Mesenchymal stem cell (in vitro differentiated cells and primary cell): ENCODE measurements around the gene GABRD. TPM values are rescaled to one million over a fixed set of nuclear protein-coding genes. Genes with fewer than 3 reads are reported as not detected.

Experiments used
- DNase-seq: peaks from one replicate; pipeline ENCODE4 v3.0.0-alpha.2; 2013
- H2AFZ ChIP-seq: one replicate; pipeline ENCODE4 v1.6.1; 2013; ENCODE audit warnings: low read depth, mild to moderate bottlenecking, control low read depth, inconsistent platforms, low read length, moderate library complexity
- H2AK5ac ChIP-seq: 2 replicates; pipeline ENCODE4 v1.6.1; 2013; ENCODE audit warnings: low read length, moderate library complexity, mild to moderate bottlenecking, inconsistent platforms; ENCODE audit not compliant: severe bottlenecking
- H2BK120ac ChIP-seq: one replicate; pipeline ENCODE4 v1.6.1; 2013; ENCODE audit warnings: low read depth, mild to moderate bottlenecking, inconsistent platforms, low read length, moderate library complexity
- H2BK12ac ChIP-seq, 2 experiments: one replicate each; pipeline ENCODE4 v1.6.1; 2013; ENCODE audit warnings: inconsistent platforms in 2 of 2, low read length in 2 of 2, mild to moderate bottlenecking in 2 of 2, moderate library complexity in 2 of 2, control low read depth in 1 of 2
- H2BK15ac ChIP-seq: one replicate; pipeline ENCODE4 v1.6.1; 2013; ENCODE audit warnings: mild to moderate bottlenecking, low read depth, inconsistent platforms; ENCODE audit not compliant: poor library complexity, severe bottlenecking
- H2BK5ac ChIP-seq: 2 replicates; pipeline ENCODE4 v1.6.1; 2013; ENCODE audit warnings: low read depth, mild to moderate bottlenecking, low read length, control low read depth, inconsistent platforms; ENCODE audit not compliant: poor library complexity, severe bottlenecking
- H3K14ac ChIP-seq, 2 experiments: one replicate each; pipeline ENCODE4 v1.6.1; 2013; ENCODE audit warnings: inconsistent platforms in 2 of 2, low read length in 2 of 2, control low read depth in 1 of 2, mild to moderate bottlenecking in 1 of 2, moderate library complexity in 1 of 2
- H3K18ac ChIP-seq, 2 experiments: one replicate each; pipeline ENCODE4 v1.6.1; 2013; ENCODE audit warnings: inconsistent platforms in 2 of 2, low read length in 2 of 2, control low read depth in 1 of 2, low read depth in 1 of 2, mild to moderate bottlenecking in 1 of 2
- H3K23ac ChIP-seq, 2 experiments: one replicate each; pipeline ENCODE4 v1.6.1; 2013; ENCODE audit warnings: inconsistent platforms in 2 of 2, low read length in 2 of 2, mild to moderate bottlenecking in 2 of 2, moderate library complexity in 2 of 2, control low read depth in 1 of 2
- H3K27ac ChIP-seq: 2 replicates; pipeline ENCODE4 v1.5.1; 2013; ENCODE audit warnings: mild to moderate bottlenecking, moderate library complexity, low read length, control low read depth, inconsistent platforms; ENCODE audit not compliant: poor library complexity, severe bottlenecking
- H3K27me3 ChIP-seq, 2 experiments: 2 replicates each; pipeline versions ENCODE4 v1.6.1 to v1.7.0; 2013; ENCODE audit warnings: low read length in 2 of 2, mild to moderate bottlenecking in 2 of 2, moderate library complexity in 2 of 2, control low read depth in 1 of 2, inconsistent platforms in 1 of 2; ENCODE audit not compliant: control insufficient read depth in 1 of 2, insufficient read depth in 1 of 2
- H3K36me3 ChIP-seq, 2 experiments: 2 replicates each; pipeline versions ENCODE4 v1.6.1 to v1.7.0; 2013; ENCODE audit warnings: low read length in 2 of 2, control low read depth in 1 of 2, inconsistent platforms in 1 of 2, low read depth in 1 of 2, mild to moderate bottlenecking in 1 of 2; ENCODE audit not compliant: insufficient read depth in 2 of 2, control insufficient read depth in 1 of 2
- H3K4ac ChIP-seq, 2 experiments: one replicate each; pipeline ENCODE4 v1.6.1; 2013; ENCODE audit warnings: inconsistent platforms in 2 of 2, low read length in 2 of 2, mild to moderate bottlenecking in 2 of 2, moderate library complexity in 2 of 2, control low read depth in 1 of 2, low read depth in 1 of 2
- H3K4me1 ChIP-seq: 2 replicates; pipeline ENCODE4 v1.6.1; 2013; ENCODE audit warnings: low read depth, low read length, control low read depth; ENCODE audit not compliant: control insufficient read depth, insufficient read depth
- H3K4me2 ChIP-seq: 2 replicates; pipeline ENCODE4 v1.6.1; 2013; ENCODE audit warnings: low read length, mild to moderate bottlenecking, inconsistent platforms; ENCODE audit not compliant: poor library complexity, severe bottlenecking
- H3K4me3 ChIP-seq, 2 experiments: 2 replicates each; pipeline versions ENCODE4 v1.5.1 to v1.7.0; 2013; ENCODE audit warnings: low read length in 2 of 2, mild to moderate bottlenecking in 2 of 2, control low read depth in 1 of 2, low read depth in 1 of 2; ENCODE audit not compliant: insufficient read depth in 1 of 2
- H3K79me1 ChIP-seq: replicated peaks from 2 replicates; pipeline ENCODE4 v1.6.1; 2013; ENCODE audit warnings: mild to moderate bottlenecking, control low read depth, low read length, inconsistent platforms; ENCODE audit not compliant: poor library complexity, severe bottlenecking
- H3K9ac ChIP-seq: 2 replicates; pipeline ENCODE4 v1.7.0; 2013; ENCODE audit warnings: mild to moderate bottlenecking, low read length, moderate library complexity
- H3K9me3 ChIP-seq: 2 replicates; pipeline ENCODE4 v1.7.0; 2013; ENCODE audit warnings: mild to moderate bottlenecking, low read length; ENCODE audit not compliant: control insufficient read depth
- H4K8ac ChIP-seq: one replicate; pipeline ENCODE4 v1.6.1; 2013; ENCODE audit warnings: inconsistent platforms, mild to moderate bottlenecking, low read length, moderate library complexity
- H4K91ac ChIP-seq: one replicate; pipeline ENCODE4 v1.6.1; 2013; ENCODE audit warnings: mild to moderate bottlenecking, low read length, inconsistent platforms
- WGBS: methylation state at CpG from one replicate; pipeline ENCODE4 v1.1.7; 2013; ENCODE audit warnings: mixed read lengths; 5-methylcytosine and 5-hydroxymethylcytosine counted together
- polyA plus RNA-seq, 2 experiments: library from polyadenylated mRNA; stranded (reverse); fragments of 200-250 nt; gene quantifications; one replicate each; pipeline ENCODE4 v1.2.3, GENCODE V29; 2013

Gene GABRD
- not detected for polyA plus RNA-seq (2013, experiment 1 of 2)
- polyA plus RNA-seq (2013, experiment 2 of 2): not detected

GRCh38 chr1:2019172-2019543 is at the start of gene GABRD:
TSS of gene GABRD (plus strand) at chr1:2019345. CDS start at chr1:2019424, 79 bp downstream.
- Histone ChIP-seq H4K8ac (no peak within 1 kb of the TSS), H3K27me3 (peaks cover 88 to 92% of the 10 kb centered on the region in 2 experiments), H2BK120ac (no peak within 1 kb of the TSS), H3K4ac (no peak within 1 kb of the TSS), H2BK15ac (no peak within 1 kb of the TSS), H3K14ac (no peak within 1 kb of the TSS), H3K4me1 (peaks cover 3% of the 10 kb centered on the region), H2BK5ac (no peak within 1 kb of the TSS), H3K4me3 (no peak within 1 kb of the TSS), H3K9me3 (no peaks in the 10 kb centered on the region), H3K27ac (no peak within 1 kb of the TSS), H2AK5ac (no peak within 1 kb of the TSS), H2AFZ (no peak within 1 kb of the TSS), H3K4me2 (peak within 1 kb of the TSS; percentile 54), H3K9ac (no peak within 1 kb of the TSS), H3K23ac (peak within 1 kb of the TSS in 1 of 2 experiments; percentile 43), H4K91ac (no peak within 1 kb of the TSS), H3K36me3 (no peaks in the 10 kb centered on the region), H3K79me1 (no peaks in the 10 kb centered on the region), H3K18ac (no peak within 1 kb of the TSS), H2BK12ac (no peak within 1 kb of the TSS)
- 1% methylated on average over 25 of the region's 60 CpGs for whole genome bisulfite sequencing
- peak; percentile 6 for DNase-seq

- H2BK12ac ChIP-seq: no peak overlapping the region
- no peaks in the 10 kb centered on the region for H3K9me3 ChIP-seq
- no peak overlapping the region for H2BK5ac ChIP-seq
- no peak overlapping the region for H3K4ac ChIP-seq
- 82% methylated on average over 10 of the region's 10 CpGs for WGBS
- H2AK5ac ChIP-seq: no peak overlapping the region
- no peak overlapping the region for H3K14ac ChIP-seq
- H2BK15ac ChIP-seq: no peak overlapping the region
- DNase-seq: no peak
- H3K36me3 ChIP-seq: no peaks in the 10 kb centered on the region
- H3K23ac ChIP-seq: no peak overlapping the region
- H3K9ac ChIP-seq: no peak overlapping the region
- H3K4me3 ChIP-seq: no peak overlapping the region
- H2AFZ ChIP-seq: no peak overlapping the region
- no peak overlapping the region for H4K91ac ChIP-seq
- H4K8ac ChIP-seq: no peak overlapping the region
- H3K4me1 ChIP-seq: peaks cover 2% of the 10 kb centered on the region
- H3K27ac ChIP-seq: no peak overlapping the region
- no peak overlapping the region for H2BK120ac ChIP-seq
- peaks cover 15 to 54% of the 10 kb centered on the region in 2 experiments for H3K27me3 ChIP-seq
- no peak overlapping the region for H3K18ac ChIP-seq
- H3K79me1 ChIP-seq: no peaks in the 10 kb centered on the region
- H3K4me2 ChIP-seq: no peak overlapping the region
These were observed 49.6 kb upstream of the GABRD start for GRCh38 chr1:1969505-1969900.

- no peak overlapping the region for H2BK120ac ChIP-seq
- no peak overlapping the region for H4K8ac ChIP-seq
- H2BK5ac ChIP-seq: no peak overlapping the region
These were observed 49.0 kb upstream of the GABRD start for GRCh38 chr1:1969953-1970716.

GRCh38 chr1:1971017-1971416 is 48.1 kb upstream of the GABRD start:
- H2AFZ ChIP-seq: no peak overlapping the region
- no peaks in the 10 kb centered on the region for H3K36me3 ChIP-seq
- H3K18ac ChIP-seq: no peak overlapping the region
- no peak overlapping the region for H3K27ac ChIP-seq
- H2BK5ac ChIP-seq: no peak overlapping the region
- no peak overlapping the region for H4K8ac ChIP-seq
- no peaks in the 10 kb centered on the region for H3K9me3 ChIP-seq
- H2BK15ac ChIP-seq: no peak overlapping the region
- no peak overlapping the region for H3K14ac ChIP-seq
- no peak overlapping the region for H3K4ac ChIP-seq
- H3K23ac ChIP-seq: no peak overlapping the region
- H4K91ac ChIP-seq: no peak overlapping the region
- H2BK120ac ChIP-seq: no peak overlapping the region
- peaks cover 2 to 56% of the 10 kb centered on the region in 2 experiments for H3K27me3 ChIP-seq
- H3K4me3 ChIP-seq: no peak overlapping the region
- peaks cover 2% of the 10 kb centered on the region for H3K4me1 ChIP-seq
- no peak for DNase-seq
- WGBS: 89% methylated on average over 17 of the region's 17 CpGs
- H3K9ac ChIP-seq: no peak overlapping the region
- H3K4me2 ChIP-seq: no peak overlapping the region
- H3K79me1 ChIP-seq: no peaks in the 10 kb centered on the region
- H2AK5ac ChIP-seq: no peak overlapping the region
- no peak overlapping the region for H2BK12ac ChIP-seq

More at GRCh38 chr1:1969953-1970716, 49.0 kb upstream of the GABRD start:
- Histone ChIP-seq H3K4me3 (no peak overlapping the region), H3K27me3 (peaks cover 11 to 56% of the 10 kb centered on the region in 2 experiments), H2AFZ (no peak overlapping the region), H3K14ac (no peak overlapping the region), H4K91ac (no peak overlapping the region), H2BK15ac (no peak overlapping the region), H2BK12ac (no peak overlapping the region), H3K36me3 (no peaks in the 10 kb centered on the region), H3K4ac (no peak overlapping the region), H3K4me1 (peaks cover 2% of the 10 kb centered on the region), H3K4me2 (no peak overlapping the region), H3K27ac (no peak overlapping the region), H3K18ac (no peak overlapping the region), H2AK5ac (no peak overlapping the region), H3K23ac (no peak overlapping the region), H3K9me3 (no peaks in the 10 kb centered on the region), H3K79me1 (no peaks in the 10 kb centered on the region), H3K9ac (no peak overlapping the region)
- WGBS: 89% methylated on average over 29 of the region's 29 CpGs
- no peak for DNase-seq
